Measurements from ENCODE around the gene MYCBP.
A peak's percentile ranks its signal among the peaks of the same experiment; 100 is the strongest.
"Not testable (repeated sequence)": the region's sequence is repeated elsewhere in the genome, so short reads cannot be mapped to it uniquely, and the experiment has no call there.

MYCBP gene

GRCh38 chr1:38859561-38860453, 13.3 kb downstream of the MYCBP start, which contains the start of gene RRAGC:
RRAGC (minus strand) TSS chr1:38859772; CDS start chr1:38859646, 126 bp downstream.
- Histone ChIP-seq H3K9ac (ENCODE audit: low read length) (peak within 1 kb of the TSS; percentile 90), H3K27me3 (ENCODE audit: control insufficient read depth, insufficient read depth, low read length) (no peaks in the 10 kb centered on the region), H3K4me3 (ENCODE audit: low read length) (peak within 1 kb of the TSS; percentile 86), H3K4me1 (ENCODE audit: control insufficient read depth, insufficient read depth, low read length) (peaks cover 13% of the 10 kb centered on the region), H3K36me3 (ENCODE audit: control insufficient read depth, insufficient read depth, low read length) (no peaks in the 10 kb centered on the region), H3K9me3 (ENCODE audit: control insufficient read depth, low read length) (no peaks in the 10 kb centered on the region)

GRCh38 chr1:38858833-38859560, 14.2 kb downstream of the MYCBP start:
- Histone ChIP-seq H3K4me3 (ENCODE audit: low read length) (peak overlapping the region; percentile 53), H3K9me3 (ENCODE audit: control insufficient read depth, low read length) (no peaks in the 10 kb centered on the region), H3K9ac (ENCODE audit: low read length) (peak overlapping the region; percentile 90), H3K4me1 (ENCODE audit: control insufficient read depth, insufficient read depth, low read length) (peaks cover 13% of the 10 kb centered on the region), H3K36me3 (ENCODE audit: control insufficient read depth, insufficient read depth, low read length) (no peaks in the 10 kb centered on the region), H3K27me3 (ENCODE audit: control insufficient read depth, insufficient read depth, low read length) (no peaks in the 10 kb centered on the region)

GRCh38 chr1:38852780-38853179, 20.4 kb downstream of the MYCBP start:
- Histone ChIP-seq H3K4me1 (ENCODE audit: control insufficient read depth, insufficient read depth, low read length) (peaks cover 7% of the 10 kb centered on the region), H3K4me3 (ENCODE audit: low read length) (no peak overlapping the region), H3K36me3 (ENCODE audit: control insufficient read depth, insufficient read depth, low read length) (peaks cover 3% of the 10 kb centered on the region), H3K9me3 (ENCODE audit: control insufficient read depth, low read length) (no peaks in the 10 kb centered on the region), H3K27me3 (ENCODE audit: control insufficient read depth, insufficient read depth, low read length) (no peaks in the 10 kb centered on the region), H3K9ac (ENCODE audit: low read length) (no peak overlapping the region)

GRCh38 chr1:38848071-38848470, 25.1 kb downstream of the MYCBP start:
- Histone ChIP-seq H3K4me3 (ENCODE audit: low read length) (no peak overlapping the region), H3K36me3 (ENCODE audit: control insufficient read depth, insufficient read depth, low read length) (peaks cover 3% of the 10 kb centered on the region), H3K4me1 (ENCODE audit: control insufficient read depth, insufficient read depth, low read length) (no peaks in the 10 kb centered on the region), H3K27me3 (ENCODE audit: control insufficient read depth, insufficient read depth, low read length) (no peaks in the 10 kb centered on the region), H3K9ac (ENCODE audit: low read length) (no peak overlapping the region), H3K9me3 (ENCODE audit: control insufficient read depth, low read length) (no peaks in the 10 kb centered on the region)

GRCh38 chr1:38846210-38846609, 26.9 kb downstream of the MYCBP start:
- Histone ChIP-seq H3K9ac (ENCODE audit: low read length) (no peak overlapping the region), H3K9me3 (ENCODE audit: control insufficient read depth, low read length) (no peaks in the 10 kb centered on the region), H3K4me1 (ENCODE audit: control insufficient read depth, insufficient read depth, low read length) (no peaks in the 10 kb centered on the region), H3K27me3 (ENCODE audit: control insufficient read depth, insufficient read depth, low read length) (no peaks in the 10 kb centered on the region), H3K4me3 (ENCODE audit: low read length) (no peak overlapping the region), H3K36me3 (ENCODE audit: control insufficient read depth, insufficient read depth, low read length) (peaks cover 3% of the 10 kb centered on the region)

- H3K27me3 ChIP-seq (ENCODE audit: control insufficient read depth, insufficient read depth, low read length); H3K36me3 ChIP-seq (ENCODE audit: control insufficient read depth, insufficient read depth, low read length); H3K4me1 ChIP-seq (ENCODE audit: control insufficient read depth, insufficient read depth, low read length): not testable (repeated sequence)
Observed at GRCh38 chr1:38845088-38845487, 28.1 kb downstream of the MYCBP start.

GRCh38 chr1:38840281-38840680, 32.9 kb downstream of the MYCBP start:
- no peaks in the 10 kb centered on the region for H3K36me3 ChIP-seq (ENCODE audit: control insufficient read depth, insufficient read depth, low read length)
- no peaks in the 10 kb centered on the region for H3K9me3 ChIP-seq (ENCODE audit: control insufficient read depth, low read length)
- H3K9ac ChIP-seq (ENCODE audit: low read length) = no peak overlapping the region
- H3K4me3 ChIP-seq (ENCODE audit: low read length) = no peak overlapping the region
- H3K4me1 ChIP-seq (ENCODE audit: control insufficient read depth, insufficient read depth, low read length) = no peaks in the 10 kb centered on the region
- H3K27me3 ChIP-seq (ENCODE audit: control insufficient read depth, insufficient read depth, low read length) = no peaks in the 10 kb centered on the region

More at GRCh38 chr1:38845088-38845487, 28.1 kb downstream of the MYCBP start:
- H3K9ac ChIP-seq (ENCODE audit: low read length); H3K4me3 ChIP-seq (ENCODE audit: low read length); H3K9me3 ChIP-seq (ENCODE audit: control insufficient read depth, low read length): not testable (repeated sequence)

GRCh38 chr1:38839363-38839762, 33.8 kb downstream of the MYCBP start:
- H3K9ac ChIP-seq (ENCODE audit: low read length) = no peak overlapping the region
- H3K4me1 ChIP-seq (ENCODE audit: control insufficient read depth, insufficient read depth, low read length) = no peaks in the 10 kb centered on the region
- H3K36me3 ChIP-seq (ENCODE audit: control insufficient read depth, insufficient read depth, low read length) = no peaks in the 10 kb centered on the region
- H3K4me3 ChIP-seq (ENCODE audit: low read length) = no peak overlapping the region
- H3K9me3 ChIP-seq (ENCODE audit: control insufficient read depth, low read length) = no peaks in the 10 kb centered on the region
- H3K27me3 ChIP-seq (ENCODE audit: control insufficient read depth, insufficient read depth, low read length) = no peaks in the 10 kb centered on the region

GRCh38 chr1:38836316-38836715, 36.8 kb downstream of the MYCBP start:
- H3K9ac ChIP-seq (ENCODE audit: low read length); H3K27me3 ChIP-seq (ENCODE audit: control insufficient read depth, insufficient read depth, low read length); H3K4me1 ChIP-seq (ENCODE audit: control insufficient read depth, insufficient read depth, low read length); H3K36me3 ChIP-seq (ENCODE audit: control insufficient read depth, insufficient read depth, low read length); H3K9me3 ChIP-seq (ENCODE audit: control insufficient read depth, low read length); H3K4me3 ChIP-seq (ENCODE audit: low read length): not testable (repeated sequence)

GRCh38 chr1:38834937-38835827, 38.0 kb downstream of the MYCBP start:
- Histone ChIP-seq H3K27me3 (ENCODE audit: control insufficient read depth, insufficient read depth, low read length) (no peaks in the 10 kb centered on the region), H3K4me3 (ENCODE audit: low read length) (no peak overlapping the region), H3K9me3 (ENCODE audit: control insufficient read depth, low read length) (no peaks in the 10 kb centered on the region), H3K9ac (ENCODE audit: low read length) (no peak overlapping the region), H3K4me1 (ENCODE audit: control insufficient read depth, insufficient read depth, low read length) (no peaks in the 10 kb centered on the region), H3K36me3 (ENCODE audit: control insufficient read depth, insufficient read depth, low read length) (no peaks in the 10 kb centered on the region)

- H3K4me1 ChIP-seq (ENCODE audit: control insufficient read depth, insufficient read depth, low read length) = no peaks in the 10 kb centered on the region
- H3K36me3 ChIP-seq (ENCODE audit: control insufficient read depth, insufficient read depth, low read length) = no peaks in the 10 kb centered on the region
- H3K4me3 ChIP-seq (ENCODE audit: low read length) = no peak overlapping the region
- no peaks in the 10 kb centered on the region for H3K27me3 ChIP-seq (ENCODE audit: control insufficient read depth, insufficient read depth, low read length)
- H3K9ac ChIP-seq (ENCODE audit: low read length) = no peak overlapping the region
- H3K9me3 ChIP-seq (ENCODE audit: control insufficient read depth, low read length) = no peaks in the 10 kb centered on the region
Observed at GRCh38 chr1:38834221-38834782, 38.8 kb downstream of the MYCBP start.

Data from mucosa of stomach (tissue), 1 donor.